Measurements from ENCODE around the gene MAMDC2. TPM values are rescaled to one million over a fixed set of nuclear protein-coding genes. Genes with fewer than 3 reads are reported as not detected.

MAMDC2 gene
- total and polyA plus RNA-seq, 2 donors from 2014 or later = 1.5 to 7.1 TPM

GRCh38 chr9:70092190-70092589 lies 48.5 kb downstream of the MAMDC2 start:
- TF ChIP-seq CTCF (IDR thresholded peaks at IDR 0.05; ENCODE audit: borderline replicate concordance, extremely low read depth, insufficient read depth) = no peak
- intact Hi-C loops (cut with DNase I) = no loop called here
- no peak for DNase-seq
- no peaks in the 10 kb centered on the region for H3K36me3 ChIP-seq (ENCODE audit: control insufficient read depth in 2 of 3, insufficient read depth in 3 of 3, low read length in 3 of 3)
- H3K4me3 ChIP-seq (ENCODE audit: low read length in 3 of 3) = no peak overlapping the region
- H3K27ac ChIP-seq (ENCODE audit: low read depth in 2 of 2, low read length in 2 of 2) = no peak overlapping the region
- H3K4me1 ChIP-seq (ENCODE audit: control insufficient read depth in 2 of 3, insufficient read depth in 2 of 3, low read depth in 1 of 3, low read length in 3 of 3) = no peaks in the 10 kb centered on the region
- H3K9ac ChIP-seq (ENCODE audit: low read length in 3 of 3) = no peak overlapping the region
- H3K9me3 ChIP-seq (ENCODE audit: control insufficient read depth in 2 of 3, insufficient read depth in 1 of 3, low read length in 3 of 3) = no peaks in the 10 kb centered on the region
- FAIRE-seq = no peak
- H3K27me3 ChIP-seq (ENCODE audit: control insufficient read depth, insufficient read depth, low read length) = no peaks in the 10 kb centered on the region

- no peaks in the 10 kb centered on the region for H3K27me3 ChIP-seq (ENCODE audit: control insufficient read depth, insufficient read depth, low read length)
- no peaks in the 10 kb centered on the region for H3K36me3 ChIP-seq (ENCODE audit: control insufficient read depth in 2 of 3, insufficient read depth in 3 of 3, low read length in 3 of 3)
- H3K4me1 ChIP-seq (ENCODE audit: control insufficient read depth in 2 of 3, insufficient read depth in 2 of 3, low read depth in 1 of 3, low read length in 3 of 3) = no peaks in the 10 kb centered on the region
- H3K9me3 ChIP-seq (ENCODE audit: control insufficient read depth in 2 of 3, insufficient read depth in 1 of 3, low read length in 3 of 3) = no peaks in the 10 kb centered on the region
- intact Hi-C loops (cut with DNase I) = no loop called here
- no peak overlapping the region for H3K4me3 ChIP-seq (ENCODE audit: low read length in 3 of 3)
- TF ChIP-seq CTCF (IDR thresholded peaks at IDR 0.05; ENCODE audit: borderline replicate concordance, extremely low read depth, insufficient read depth) = no peak
- H3K27ac ChIP-seq (ENCODE audit: low read depth in 2 of 2, low read length in 2 of 2) = no peak overlapping the region
- no peak for FAIRE-seq
- no peak for DNase-seq
- no peak overlapping the region for H3K9ac ChIP-seq (ENCODE audit: low read length in 3 of 3)
These were observed 49.4 kb downstream of the MAMDC2 start for GRCh38 chr9:70093095-70093494.

- no peak for TF ChIP-seq CTCF (IDR thresholded peaks at IDR 0.05; ENCODE audit: borderline replicate concordance, extremely low read depth, insufficient read depth)
- Histone ChIP-seq H3K4me1 (ENCODE audit: control insufficient read depth in 2 of 3, insufficient read depth in 2 of 3, low read depth in 1 of 3, low read length in 3 of 3) (no peaks in the 10 kb centered on the region), H3K9me3 (ENCODE audit: control insufficient read depth in 2 of 3, insufficient read depth in 1 of 3, low read length in 3 of 3) (no peaks in the 10 kb centered on the region), H3K27me3 (ENCODE audit: control insufficient read depth, insufficient read depth, low read length) (no peaks in the 10 kb centered on the region), H3K9ac (ENCODE audit: low read length in 3 of 3) (no peak overlapping the region), H3K36me3 (ENCODE audit: control insufficient read depth in 2 of 3, insufficient read depth in 3 of 3, low read length in 3 of 3) (no peaks in the 10 kb centered on the region), H3K27ac (ENCODE audit: low read depth in 2 of 2, low read length in 2 of 2) (no peak overlapping the region), H3K4me3 (ENCODE audit: low read length in 3 of 3) (no peak overlapping the region)
- FAIRE-seq (no peak), DNase-seq (no peak)
- intact Hi-C loops (cut with DNase I) = no loop called here
These were observed 50.3 kb downstream of the MAMDC2 start for GRCh38 chr9:70093944-70094343.

- H3K4me3 ChIP-seq (ENCODE audit: low read length in 3 of 3) = no peak overlapping the region
- no peaks in the 10 kb centered on the region for H3K27me3 ChIP-seq (ENCODE audit: control insufficient read depth, insufficient read depth, low read length)
- FAIRE-seq = no peak
- intact Hi-C loops (cut with DNase I) = no loop called here
- no peaks in the 10 kb centered on the region for H3K36me3 ChIP-seq (ENCODE audit: control insufficient read depth in 2 of 3, insufficient read depth in 3 of 3, low read length in 3 of 3)
- no peak for DNase-seq
- H3K9me3 ChIP-seq (ENCODE audit: control insufficient read depth in 2 of 3, insufficient read depth in 1 of 3, low read length in 3 of 3) = no peaks in the 10 kb centered on the region
- no peak overlapping the region for H3K27ac ChIP-seq (ENCODE audit: low read depth in 2 of 2, low read length in 2 of 2)
- TF ChIP-seq CTCF (IDR thresholded peaks at IDR 0.05; ENCODE audit: borderline replicate concordance, extremely low read depth, insufficient read depth) = no peak
- H3K4me1 ChIP-seq (ENCODE audit: control insufficient read depth in 2 of 3, insufficient read depth in 2 of 3, low read depth in 1 of 3, low read length in 3 of 3) = no peaks in the 10 kb centered on the region
- no peak overlapping the region for H3K9ac ChIP-seq (ENCODE audit: low read length in 3 of 3)
These were observed 51.1 kb downstream of the MAMDC2 start for GRCh38 chr9:70094747-70095146.
